Heart right ventricle (tissue), 16 donors: ENCODE data around the gene SPON1. TPM values are rescaled to one million over a fixed set of nuclear protein-coding genes. Genes with fewer than 3 reads are reported as not detected.
A peak's percentile ranks its signal among the peaks of the same experiment; 100 is the strongest.

Source experiments
- ATAC-seq, 8 donors: fragments of 200-7000 bp; cut with Tn5 transposase; one replicate each; pipeline ENCODE4 v1.9.1; 2020; ENCODE audit warnings: mild to moderate bottlenecking in 8 of 8, moderate library complexity in 8 of 8, moderate number of reproducible peaks in 1 of 8
- DNase-seq, 2 donors: peaks; one replicate each; pipeline ENCODE4 v3.0.0-alpha.2; 2020
- H3K27ac ChIP-seq, 10 donors: fragments of 200-600 bp; sonication (generic) in 2 of 10; one replicate each; pipeline versions ENCODE4 v1.5.0 to v1.8.0; 2020 to 2022; ENCODE audit warnings: mild to moderate bottlenecking in 3 of 10
- H3K27me3 ChIP-seq, 7 donors: fragments of 200-600 bp; one replicate each; pipeline ENCODE4 v1.8.0; 2021 to 2022; ENCODE audit warnings: mild to moderate bottlenecking in 2 of 7
- H3K36me3 ChIP-seq, 9 donors: fragments of 200-600 bp; sonication (generic) in 1 of 9; one replicate each; pipeline versions ENCODE4 v1.5.0 to v1.8.0; 2020 to 2022; ENCODE audit warnings: mild to moderate bottlenecking in 2 of 9
- H3K4me1 ChIP-seq, 9 donors: fragments of 200-600 bp; sonication (generic) in 1 of 9; one replicate each; pipeline versions ENCODE4 v1.5.0 to v1.8.0; 2020 to 2022; ENCODE audit warnings: mild to moderate bottlenecking in 4 of 9
- H3K4me3 ChIP-seq, 10 donors: fragments of 200-600 bp; sonication (generic) in 2 of 10; one replicate each; pipeline versions ENCODE4 v1.5.0 to v1.8.0; 2020 to 2022; ENCODE audit warnings: mild to moderate bottlenecking in 7 of 10, moderate library complexity in 2 of 10
- H3K9me3 ChIP-seq, 11 donors: fragments of 200-600 bp in 10 of 11; sonication (generic) in 2 of 11; one replicate each; pipeline versions ENCODE4 v1.5.0 to v1.8.0; 2013 to 2022; ENCODE audit warnings: mild to moderate bottlenecking in 2 of 11, control low read depth in 1 of 11, moderate library complexity in 1 of 11
- WGBS, 2 donors: extraction: QIAGEN DNeasy Blood & Tissue Kit; methylation state at CpG; one replicate each; pipeline ENCODE4 v1.1.7; 2013; ENCODE audit warnings: inconsistent platforms in 1 of 2; 5-methylcytosine and 5-hydroxymethylcytosine counted together
- intact Hi-C, 10 donors: fragments of 100-400 bp; cut with DNase I; formaldehyde crosslinking; loops; one replicate each; pipeline versions ENCODE4 v1.11.1 to v1.14.2; 2022
- polyA plus RNA-seq, 2 donors: library from polyadenylated mRNA; stranded (reverse); fragments of 200-250 nt; gene quantifications; one replicate each; pipeline ENCODE4 v1.2.3, GENCODE V29; 2013
- total RNA-seq, 10 donors: library from RNA; stranded (reverse); fragmentation: NEBNext Ultra II Directional in 3 of 10; extraction: Animal tissue kit (Norgen Biotek cat#: 25700) in 3 of 10; gene quantifications; one replicate each; pipeline versions ENCODE4 v1.2.1 to v1.2.4, GENCODE V29; 2021 to 2023
- TF ChIP-seq, protein P1 (sequence below), 9 donors: fragments of 200-600 bp; sonication (generic) in 2 of 9; IDR thresholded peaks; one replicate each; pipeline versions ENCODE4 v1.5.0 to v1.8.0; 2021 to 2022; ENCODE audit warnings: antibody characterized with exemption in 9 of 9, mild to moderate bottlenecking in 5 of 9, moderate library complexity in 1 of 9
- donor health status: Arrhythmogenic right ventricular cardiomyopathy.
- donor health status: ischemic (EF 13 %, LVEDD 7.1; RV severe dilation, severe dysfunction).
- donor health status: healthy with polysubstance abuse.
- donor health status: DM: no; HTN: yes; CAD: no.
- donor health status: DM: no; HTN: no; CAD: no.
- donor health status: ischemic (EF 25% LVEDD 6.9; RV normal size, moderate dysfunction).
- donor health status: ischemic (EF 25% LVEDD 5.7; RV mildly dilated, moderate dysfunction).
- donor health status: healthy.
- donor health status: DM: yes; HTN: yes; CAD: no.
- donor health status: Ischemic cardiomyopathy.
- donor health status: ischemic (EF 35%, LVEDD 5.7; RV mildly dilated, moderate dysfunction).
- donor health status: nonischemic (EF 11% LVEDD 7.7; RV severe dilation, severe dysfunction).
- donor health status: DM: yes; HTN: yes; CAD: no.
- donor health status: PGD.
- donor health status: ischemic (EF 29% LVEDD 5.4; RV normal size, mild dysfunction).
- donor health status: nonischemic (EF 23%, LVEDD 6.1; RV moderate dilation, normal function).

SPON1 gene
- total and polyA plus RNA-seq, 12 donors = 2.9 to 14.7 (median 5.6) TPM

DNA sequence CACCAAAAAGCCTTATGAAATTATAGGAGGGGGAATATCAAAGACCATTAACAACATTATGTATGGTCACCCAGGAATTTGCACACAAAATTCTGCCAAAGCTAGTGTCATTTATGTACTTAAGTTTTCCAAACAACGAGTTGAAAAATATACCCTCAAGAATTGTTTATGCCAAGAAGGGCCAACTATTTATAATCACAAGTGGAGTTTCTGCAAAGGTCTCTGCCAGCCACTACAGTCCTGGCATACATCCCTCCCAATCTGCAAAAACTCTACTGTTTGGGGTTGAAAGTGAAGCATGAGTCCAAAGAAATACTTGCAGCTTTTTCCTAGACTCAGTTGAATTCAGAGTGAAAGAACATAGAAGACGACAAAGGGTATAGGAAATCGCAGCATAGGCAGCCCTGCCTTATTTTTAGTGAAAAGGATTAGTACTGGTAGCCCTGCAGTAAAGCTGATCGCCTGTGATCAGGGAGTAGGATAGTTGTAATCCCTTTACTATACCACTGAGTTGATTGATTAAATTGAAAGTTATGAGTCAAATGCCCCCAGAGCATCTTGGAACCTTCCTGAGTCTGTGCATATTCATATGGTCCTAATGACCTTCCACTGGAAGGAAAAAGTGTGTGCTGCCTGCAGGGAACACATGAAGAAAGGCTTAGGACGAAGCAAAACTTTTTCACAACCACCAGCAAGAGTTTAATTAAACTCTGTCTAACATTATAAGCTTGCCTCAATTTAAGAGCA is 144.0 kb downstream of the SPON1 start:
- H3K27me3 ChIP-seq = no peaks in the 10 kb centered on the region
- whole genome bisulfite sequencing, 2 donors = 79 to 83% methylated on average over 5 of the region's 5 CpGs
- H3K27ac ChIP-seq = no peak overlapping the region
- no peak overlapping the region for H3K4me3 ChIP-seq
- intact Hi-C loops = no loop called here
- TF ChIP-seq, protein P1, sequence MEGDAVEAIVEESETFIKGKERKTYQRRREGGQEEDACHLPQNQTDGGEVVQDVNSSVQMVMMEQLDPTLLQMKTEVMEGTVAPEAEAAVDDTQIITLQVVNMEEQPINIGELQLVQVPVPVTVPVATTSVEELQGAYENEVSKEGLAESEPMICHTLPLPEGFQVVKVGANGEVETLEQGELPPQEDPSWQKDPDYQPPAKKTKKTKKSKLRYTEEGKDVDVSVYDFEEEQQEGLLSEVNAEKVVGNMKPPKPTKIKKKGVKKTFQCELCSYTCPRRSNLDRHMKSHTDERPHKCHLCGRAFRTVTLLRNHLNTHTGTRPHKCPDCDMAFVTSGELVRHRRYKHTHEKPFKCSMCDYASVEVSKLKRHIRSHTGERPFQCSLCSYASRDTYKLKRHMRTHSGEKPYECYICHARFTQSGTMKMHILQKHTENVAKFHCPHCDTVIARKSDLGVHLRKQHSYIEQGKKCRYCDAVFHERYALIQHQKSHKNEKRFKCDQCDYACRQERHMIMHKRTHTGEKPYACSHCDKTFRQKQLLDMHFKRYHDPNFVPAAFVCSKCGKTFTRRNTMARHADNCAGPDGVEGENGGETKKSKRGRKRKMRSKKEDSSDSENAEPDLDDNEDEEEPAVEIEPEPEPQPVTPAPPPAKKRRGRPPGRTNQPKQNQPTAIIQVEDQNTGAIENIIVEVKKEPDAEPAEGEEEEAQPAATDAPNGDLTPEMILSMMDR (IDR thresholded peaks at IDR 0.05) = no peak
- no peaks in the 10 kb centered on the region for H3K36me3 ChIP-seq
- ATAC-seq = no peak
- H3K9me3 ChIP-seq = peaks cover 0 to 11% (median 0%) of the 10 kb centered on the region in 11 donors
- H3K4me1 ChIP-seq = peaks cover 0 to 6% (median 0%) of the 10 kb centered on the region in 9 donors
- no peak for DNase-seq

DNA sequence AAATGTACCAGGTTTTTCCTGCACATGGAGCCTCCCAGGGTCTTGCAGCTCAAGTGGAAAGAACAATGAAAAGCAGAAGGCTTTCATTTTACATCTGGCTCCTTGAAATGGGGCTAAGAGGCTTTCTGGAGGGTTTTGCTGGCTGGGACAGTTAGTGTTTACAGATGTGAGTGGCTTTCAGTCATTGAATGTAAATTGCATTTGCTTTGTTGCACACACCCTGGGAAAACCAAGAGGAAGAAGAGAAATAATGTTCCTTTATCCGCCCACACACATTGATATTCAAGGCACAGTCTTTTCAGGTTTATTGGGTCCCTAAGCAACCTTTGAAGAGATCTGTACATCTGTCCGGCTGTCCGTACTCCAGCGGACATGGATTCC is 144.5 kb downstream of the SPON1 start:
- intact Hi-C loops = no loop called here
- H3K9me3 ChIP-seq = peaks cover 0 to 11% (median 0%) of the 10 kb centered on the region in 11 donors

DNA sequence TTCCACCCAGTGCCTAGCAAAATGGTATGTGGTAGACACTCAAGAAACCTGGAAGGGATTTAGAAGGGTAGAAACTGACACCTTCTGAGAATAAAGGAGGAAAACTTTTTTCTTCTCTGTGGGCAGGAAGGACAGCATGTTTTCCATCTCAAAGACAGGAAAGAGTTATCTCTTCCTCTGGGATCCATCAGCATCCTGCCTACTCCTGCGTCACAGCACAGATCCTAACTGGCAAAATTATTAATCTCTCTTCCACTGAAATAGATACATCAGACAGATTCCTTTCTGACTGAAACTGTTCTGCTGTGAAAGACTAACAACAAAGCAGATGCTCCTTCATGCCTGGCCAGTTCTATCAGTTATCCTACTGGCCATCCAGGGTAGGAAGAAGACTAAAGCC is 147.2 kb downstream of the SPON1 start:
- intact Hi-C loops = no loop called here
- TF ChIP-seq, protein P1 (IDR thresholded peaks at IDR 0.05) = no peak
- 43 to 68% methylated on average over 1 of the region's 1 CpG for WGBS, 2 donors
- Histone ChIP-seq H3K4me3 (no peak overlapping the region), H3K4me1 (peaks cover 0 to 12% (median 5%) of the 10 kb centered on the region in 9 donors), H3K9me3 (no peaks in the 10 kb centered on the region), H3K36me3 (no peaks in the 10 kb centered on the region), H3K27ac (peak overlapping the region in 1 of 10 donors; percentile 11), H3K27me3 (no peaks in the 10 kb centered on the region)
- ATAC-seq = peak in 1 of 8 donors; percentile 61
- DNase-seq = no peak

More for the DNA sequence above, 144.5 kb downstream of the SPON1 start:
- no peak overlapping the region for H3K27ac ChIP-seq
- ATAC-seq (no peak), DNase-seq (no peak)
- TF ChIP-seq, protein P1 (IDR thresholded peaks at IDR 0.05) = no peak
- no peaks in the 10 kb centered on the region for H3K27me3 ChIP-seq
- H3K36me3 ChIP-seq = no peaks in the 10 kb centered on the region
- WGBS, 2 donors = 74 to 94% methylated on average over 4 of the region's 4 CpGs
- H3K4me3 ChIP-seq = no peak overlapping the region
- H3K4me1 ChIP-seq = peaks cover 0 to 6% (median 0%) of the 10 kb centered on the region in 9 donors

DNA sequence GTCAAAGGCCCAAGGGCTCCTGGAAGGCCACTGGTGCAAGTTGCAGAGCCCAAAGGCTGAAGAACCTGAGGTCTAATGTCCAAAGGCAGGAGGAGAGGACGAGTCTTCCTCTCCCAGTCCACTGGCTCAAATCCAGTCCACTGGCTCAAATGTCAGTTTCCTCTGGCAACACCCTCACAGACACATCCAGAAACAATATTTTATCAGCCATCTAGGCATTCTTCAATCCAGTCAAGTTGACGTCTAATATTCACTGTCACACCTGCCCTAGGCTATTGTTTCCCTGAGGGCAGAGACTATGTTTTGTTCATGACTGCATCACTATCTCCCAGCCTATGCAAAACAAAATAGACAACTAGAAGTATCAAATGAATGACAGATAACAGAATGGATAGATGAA is 148.1 kb downstream of the SPON1 start:
- WGBS, 2 donors = 47 to 58% methylated on average over 2 of the region's 2 CpGs
- TF ChIP-seq, protein P1 (IDR thresholded peaks at IDR 0.05) = no peak
- no peak for ATAC-seq

More for the DNA sequence above, 148.1 kb downstream of the SPON1 start:
- no peak overlapping the region for H3K27ac ChIP-seq
- no peaks in the 10 kb centered on the region for H3K36me3 ChIP-seq
- intact Hi-C loops = no loop called here
- H3K4me3 ChIP-seq = no peak overlapping the region
- no peaks in the 10 kb centered on the region for H3K27me3 ChIP-seq
- no peak for DNase-seq
- H3K4me1 ChIP-seq = peaks cover 0 to 15% (median 6%) of the 10 kb centered on the region in 9 donors
- H3K9me3 ChIP-seq = no peaks in the 10 kb centered on the region
